HG03060 (cell line): ENCODE results near the gene CREBBP.

ENCODE experiments used
- ATAC-seq: cut with Tn5 transposase; IDR thresholded peaks from one replicate; pipeline ENCODE4 v1.9.1; 2021; ENCODE audit warnings: low read depth, moderate number of reproducible peaks; ENCODE audit not compliant: unreplicated experiment

Gene CREBBP

DNA sequence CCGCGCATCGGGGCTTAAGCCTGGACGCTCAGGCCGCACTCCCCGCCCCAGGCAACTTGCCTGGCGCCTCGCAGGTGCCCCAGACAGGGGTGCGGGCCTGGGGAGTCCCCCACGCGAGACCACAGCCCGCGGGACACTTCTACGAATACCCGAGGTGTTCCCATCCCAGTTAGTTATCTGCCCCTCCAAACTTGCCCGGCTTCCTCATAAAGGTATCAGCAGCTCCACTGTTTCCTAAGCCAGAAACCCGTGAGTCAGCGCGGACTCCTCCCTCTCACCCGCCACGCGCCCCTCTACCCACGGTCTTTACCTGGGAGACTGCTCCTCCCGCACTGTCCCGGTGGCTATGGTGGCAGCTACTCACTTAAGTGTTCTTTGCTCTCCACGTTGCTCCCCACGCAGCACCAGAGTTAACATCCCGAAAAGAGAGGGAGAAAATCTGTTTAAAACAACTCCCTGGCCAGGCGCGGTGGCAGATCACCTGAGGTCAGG is 1.0 kb upstream of the CREBBP start:
- ATAC-seq: no peak

DNA sequence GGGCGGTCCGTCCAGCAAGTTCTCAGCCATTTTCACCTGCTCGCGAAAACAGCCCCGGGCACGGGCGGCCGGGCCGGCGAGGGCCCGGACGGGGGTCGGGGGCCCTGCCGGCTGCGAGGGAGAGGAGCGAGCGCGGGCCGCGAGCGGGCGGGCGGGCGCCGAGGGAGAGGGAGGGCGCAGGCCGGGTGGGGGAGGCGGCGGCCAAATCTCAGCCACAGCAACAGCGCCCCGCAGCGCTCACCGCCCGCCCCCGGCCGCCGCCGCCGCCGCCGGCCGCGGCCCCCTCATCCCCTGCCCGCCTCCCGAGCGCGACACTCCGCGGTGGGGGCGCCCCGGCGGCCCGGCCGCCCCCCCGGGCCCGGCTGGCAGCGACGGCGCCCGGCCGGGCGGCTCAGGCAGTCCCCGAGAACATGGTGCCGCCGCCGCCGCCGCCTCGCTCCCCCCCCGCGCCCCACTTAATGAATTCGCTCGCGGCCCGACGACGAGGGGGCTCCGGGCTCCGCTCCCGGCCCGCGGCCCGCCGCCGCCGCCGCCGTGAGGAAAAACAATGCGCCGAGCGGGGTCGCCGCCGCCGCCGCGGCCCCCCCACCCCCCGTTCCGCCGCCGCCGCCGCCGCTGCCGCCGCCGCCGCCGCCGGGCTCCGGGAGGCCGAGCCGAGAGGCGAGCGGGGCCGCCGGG is 487 bp downstream of the CREBBP start:
- ATAC-seq: no peak

DNA sequence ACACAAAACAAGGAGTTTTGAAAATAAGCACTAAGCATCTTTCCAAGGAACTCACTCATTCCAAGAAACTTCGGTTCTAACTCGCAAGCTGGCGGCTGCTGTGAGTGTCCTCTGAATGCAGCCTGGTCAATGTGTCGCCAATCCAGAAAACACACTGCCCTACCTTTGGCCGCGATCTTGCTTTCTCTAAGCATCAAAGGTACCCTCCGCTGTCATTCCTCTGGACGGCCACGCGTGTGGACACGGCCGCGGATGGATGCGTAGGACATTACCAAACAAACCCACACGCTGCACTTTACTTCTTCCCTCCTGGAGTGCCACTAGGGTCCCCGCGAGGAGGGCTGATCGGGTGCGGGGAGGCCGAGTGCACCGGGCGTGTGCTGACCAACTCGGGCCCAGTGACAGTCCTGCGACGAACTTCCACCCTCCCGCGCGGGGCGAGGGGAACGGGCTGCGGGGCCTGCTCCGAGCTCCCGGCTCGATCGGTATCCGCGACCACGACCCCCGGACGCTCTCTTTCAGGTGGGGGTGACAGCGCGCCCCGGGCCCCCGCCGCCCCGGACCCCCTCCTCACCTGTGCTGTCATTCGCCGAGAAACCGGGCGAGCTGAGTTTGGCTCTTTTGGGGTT is 1.1 kb downstream of the CREBBP start:
- no peak for ATAC-seq

DNA sequence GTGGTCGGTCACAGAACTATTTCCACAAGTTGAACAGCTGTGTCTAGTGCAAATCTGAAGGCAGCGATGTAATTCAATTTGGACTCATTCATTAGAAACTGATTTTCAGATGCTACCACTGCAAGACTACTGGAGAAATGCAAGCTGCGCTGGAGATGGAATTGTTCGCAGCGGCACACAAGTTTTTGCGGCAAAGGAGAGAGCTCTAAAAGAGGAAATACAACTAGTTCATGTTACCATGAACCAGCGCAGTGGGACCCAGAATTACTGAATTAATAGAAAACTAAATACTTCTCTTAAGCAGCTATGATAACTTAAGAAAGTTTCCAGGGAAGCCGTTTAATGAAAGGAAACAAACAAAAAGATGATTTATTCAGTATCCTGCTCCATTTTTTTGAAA is 1.9 kb downstream of the CREBBP start:
- no peak for ATAC-seq

DNA sequence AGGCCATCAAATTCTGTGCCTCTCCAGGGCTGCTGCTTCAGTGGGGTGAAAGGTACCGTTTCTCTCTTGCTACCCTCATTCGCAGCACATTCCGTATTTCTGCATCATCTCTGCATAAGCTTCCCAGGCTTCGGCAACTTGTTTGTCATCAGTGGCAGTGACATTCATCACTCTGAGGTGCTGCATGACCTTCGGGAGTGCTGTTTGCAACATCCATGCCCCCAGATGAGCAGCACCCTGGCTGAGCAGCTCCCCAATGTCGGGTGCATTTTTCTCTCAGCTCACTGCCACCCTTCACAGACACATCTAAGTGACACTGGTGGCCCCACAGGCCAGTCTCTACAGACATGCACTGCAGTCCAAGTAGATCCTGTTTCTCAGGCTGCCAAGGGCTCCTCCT is 3.8 kb downstream of the CREBBP start:
- no peak for ATAC-seq

DNA sequence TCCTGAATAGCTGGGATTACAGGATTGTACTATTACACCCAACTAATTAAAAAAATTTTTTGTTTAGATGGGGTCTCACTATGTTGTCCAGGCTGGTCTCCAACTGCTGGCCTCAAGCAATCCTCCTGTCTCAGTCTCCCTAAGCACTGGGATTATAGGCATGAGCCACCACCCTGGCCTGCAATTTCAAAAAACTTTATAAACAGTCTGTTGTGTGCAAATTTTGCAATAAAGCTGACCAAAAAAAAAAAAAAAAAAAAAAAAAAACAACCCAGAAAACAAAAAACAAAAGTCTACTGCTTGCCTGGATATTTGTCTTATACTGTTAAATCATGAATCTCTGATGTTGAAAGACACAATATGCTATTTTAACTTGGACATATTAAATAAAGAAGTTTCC is 4.4 kb downstream of the CREBBP start:
- ATAC-seq: no peak

DNA sequence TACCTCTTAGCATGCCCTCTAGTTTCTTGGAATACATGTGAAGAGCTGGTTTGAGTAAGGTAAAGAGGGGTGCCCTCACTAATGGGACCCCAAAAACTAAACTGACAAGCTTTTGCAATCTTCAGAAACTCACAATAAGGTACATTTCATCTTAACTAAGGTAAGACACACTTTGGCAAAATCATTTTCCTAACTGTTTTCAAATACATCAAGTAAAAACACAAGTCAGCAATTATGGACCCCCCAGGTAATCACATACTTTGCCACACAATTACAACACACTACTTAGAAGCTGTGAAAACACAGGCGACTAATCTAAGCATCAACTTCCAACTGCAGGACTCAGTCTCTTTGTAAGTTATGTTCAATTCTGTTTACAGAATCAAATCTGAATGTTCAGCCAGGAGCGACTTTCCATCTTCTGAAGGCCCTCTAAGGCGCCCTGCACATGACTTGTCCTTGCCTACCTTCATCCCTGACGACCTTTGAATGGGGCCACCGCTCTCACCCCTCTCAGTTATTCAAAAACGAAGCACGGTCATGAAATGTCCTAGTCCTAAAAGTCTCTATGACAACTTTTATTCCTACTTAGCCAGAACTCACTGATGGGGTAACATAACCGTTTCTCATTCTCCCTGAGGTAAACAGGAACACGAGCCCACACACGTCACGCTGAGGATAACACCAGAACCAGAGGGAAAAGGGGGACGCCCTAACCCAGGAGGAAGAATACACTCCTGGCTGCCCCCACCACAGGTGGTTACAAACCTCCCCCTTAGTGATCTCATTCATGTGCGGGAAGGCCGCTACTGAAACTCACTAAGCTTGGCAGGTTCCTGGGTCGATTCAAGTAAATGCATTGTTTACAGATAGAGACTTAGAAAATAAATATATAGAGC is 5.5 kb downstream of the CREBBP start:
- no peak for ATAC-seq

DNA sequence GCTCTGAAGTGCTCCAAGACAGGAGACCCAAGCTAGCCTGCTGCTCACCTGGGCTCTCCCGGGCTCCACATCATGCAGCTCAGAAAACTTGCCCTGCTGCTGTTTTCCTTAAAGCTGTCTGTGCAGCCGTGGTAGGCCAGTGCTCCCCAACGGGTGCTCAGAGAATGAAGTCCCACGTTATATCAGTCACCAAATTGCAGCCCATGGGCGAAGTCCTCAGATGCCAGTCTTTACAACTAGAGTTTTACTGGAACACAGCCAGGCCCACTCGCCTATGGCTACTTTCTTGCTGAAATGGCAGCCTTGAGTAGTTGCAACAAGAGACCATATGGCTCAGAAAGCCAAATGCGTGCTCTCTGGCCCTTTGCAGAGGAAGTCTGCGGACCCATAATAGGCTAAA is 6.3 kb downstream of the CREBBP start:
- ATAC-seq: no peak

DNA sequence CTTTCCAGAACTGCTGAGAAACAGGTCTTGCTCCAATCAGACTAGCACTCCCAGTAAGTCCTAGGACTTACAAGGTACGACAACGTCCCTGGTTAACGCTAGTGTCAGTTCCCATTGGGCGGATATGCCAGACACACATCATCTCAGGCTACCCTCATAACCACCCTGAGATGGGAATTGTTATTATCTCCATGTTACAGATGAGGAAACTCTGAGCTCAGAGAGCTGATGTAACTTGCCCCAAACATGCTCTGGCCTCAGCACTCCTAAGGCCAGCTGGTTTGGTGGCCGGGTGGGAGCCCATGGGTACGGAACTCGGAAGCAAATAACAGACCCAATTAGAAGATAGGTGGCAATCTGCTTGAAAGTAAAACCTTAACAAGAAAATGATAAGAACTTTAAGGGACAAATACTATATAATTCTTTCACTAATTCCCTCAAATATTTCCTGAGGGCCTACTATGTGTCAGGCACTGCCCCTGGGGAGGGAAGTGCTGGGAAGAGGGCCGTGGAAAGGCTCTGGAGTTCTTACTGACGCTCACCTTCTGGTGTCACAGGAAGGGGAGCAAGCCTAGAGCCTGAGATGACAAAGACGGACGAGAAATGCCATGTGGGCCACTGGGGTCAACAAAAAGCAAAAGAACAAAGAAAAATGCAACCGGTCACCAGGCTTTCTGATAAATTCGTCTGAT is 6.9 kb downstream of the CREBBP start:
- no peak for ATAC-seq

DNA sequence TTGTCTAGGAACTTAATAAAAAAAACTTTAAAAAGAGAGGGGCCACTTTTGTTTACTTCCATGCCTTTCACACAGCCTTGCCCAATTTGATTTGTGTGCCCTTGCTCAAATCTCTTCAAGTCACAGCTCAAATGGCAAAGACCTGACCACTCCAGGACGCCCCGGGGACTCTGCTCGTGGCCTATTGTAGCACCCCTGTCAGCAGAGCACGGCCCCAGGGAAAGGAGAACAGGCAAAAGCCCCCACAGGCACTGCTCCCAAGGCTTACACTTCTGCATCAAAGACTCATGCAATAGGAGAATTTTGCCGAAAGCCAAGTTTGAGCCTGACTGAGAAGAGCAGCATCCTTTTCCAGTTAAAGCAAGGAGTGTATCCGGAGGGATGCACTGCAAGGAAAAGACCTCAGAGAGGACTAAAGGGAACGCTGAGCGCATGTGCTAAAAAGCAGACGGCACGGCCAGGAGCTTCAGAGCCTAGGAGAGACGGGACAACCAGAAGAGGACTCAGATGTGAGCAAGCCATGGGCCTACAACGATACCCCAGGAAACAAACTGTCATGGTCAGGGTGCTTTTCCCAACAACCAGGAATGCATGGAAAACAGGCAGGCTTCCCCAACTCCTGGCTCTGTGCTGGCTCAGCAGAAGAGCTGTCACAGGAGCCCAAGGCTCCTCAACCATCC is 8.2 kb downstream of the CREBBP start:
- no peak for ATAC-seq

DNA sequence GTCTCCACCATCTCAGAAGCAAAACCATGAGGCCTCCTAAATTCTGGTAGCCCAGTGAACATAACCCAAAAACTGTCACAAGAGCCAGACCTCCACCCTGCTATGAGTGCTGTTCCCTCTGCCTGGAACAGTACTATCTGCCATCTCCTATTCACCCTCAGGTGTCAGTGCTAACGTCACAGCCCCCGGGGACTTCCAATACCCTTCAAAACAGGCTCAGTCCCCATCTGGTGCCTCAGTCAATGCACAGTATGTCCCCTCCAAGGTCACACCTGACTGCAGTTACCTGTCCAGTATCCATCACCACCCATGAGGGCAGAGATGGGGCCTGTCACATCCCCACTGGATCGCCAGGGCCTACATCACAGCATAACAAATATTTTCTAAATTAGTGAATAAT is 11.5 kb downstream of the CREBBP start:
- ATAC-seq: no peak

DNA sequence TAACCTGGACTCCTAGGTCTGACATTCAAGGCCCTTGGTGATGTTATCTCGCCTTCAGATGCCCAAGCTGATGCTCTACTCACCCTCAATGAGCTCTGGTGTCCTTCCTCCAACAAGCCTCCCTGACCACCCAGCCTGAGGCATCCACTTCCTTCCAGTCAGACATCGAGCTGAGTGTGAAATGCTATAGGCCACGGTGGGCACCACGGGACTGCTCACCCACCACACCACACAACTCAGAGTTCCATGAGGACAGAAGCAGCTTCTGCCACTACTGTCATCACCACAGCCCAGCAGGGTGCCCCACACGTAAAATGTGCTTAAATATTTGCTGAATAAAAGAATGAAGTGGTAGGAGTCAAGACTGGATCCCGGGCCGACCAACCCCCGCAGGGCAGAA is 12.0 kb downstream of the CREBBP start:
- no peak for ATAC-seq

DNA sequence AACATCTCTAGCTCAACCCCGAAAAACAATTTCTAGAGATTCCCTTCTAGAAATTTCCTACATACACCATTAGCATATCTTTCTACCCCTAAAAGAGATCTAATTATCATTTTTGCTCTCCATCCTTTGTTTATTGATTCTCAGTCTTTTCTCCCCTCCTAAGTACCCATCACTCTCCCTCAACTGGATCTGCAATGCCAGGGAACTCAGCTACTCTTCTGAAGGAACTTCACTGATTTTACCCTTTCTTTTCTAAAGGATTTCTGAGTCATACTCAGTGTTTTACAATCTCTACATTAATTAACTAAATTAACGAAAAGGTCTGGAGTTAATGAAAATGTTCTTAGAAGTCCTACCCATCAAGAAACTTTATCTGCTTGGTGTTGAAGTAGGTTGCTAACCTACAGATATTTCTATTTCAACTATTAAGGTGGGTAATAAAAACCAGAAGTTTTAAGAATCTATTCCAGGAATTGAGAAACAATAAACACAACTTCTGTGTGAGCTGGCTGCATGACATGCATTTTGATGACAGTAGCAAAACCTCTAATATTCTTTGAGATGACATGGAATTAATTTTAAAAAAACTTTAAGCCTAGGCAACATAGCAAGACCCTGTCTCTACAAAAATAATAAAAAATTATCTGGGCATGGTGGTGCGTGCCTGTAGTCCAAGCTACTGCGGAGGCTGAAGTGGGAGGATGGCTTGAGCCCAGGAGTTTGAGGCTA is 13.6 kb downstream of the CREBBP start:
- ATAC-seq: no peak

DNA sequence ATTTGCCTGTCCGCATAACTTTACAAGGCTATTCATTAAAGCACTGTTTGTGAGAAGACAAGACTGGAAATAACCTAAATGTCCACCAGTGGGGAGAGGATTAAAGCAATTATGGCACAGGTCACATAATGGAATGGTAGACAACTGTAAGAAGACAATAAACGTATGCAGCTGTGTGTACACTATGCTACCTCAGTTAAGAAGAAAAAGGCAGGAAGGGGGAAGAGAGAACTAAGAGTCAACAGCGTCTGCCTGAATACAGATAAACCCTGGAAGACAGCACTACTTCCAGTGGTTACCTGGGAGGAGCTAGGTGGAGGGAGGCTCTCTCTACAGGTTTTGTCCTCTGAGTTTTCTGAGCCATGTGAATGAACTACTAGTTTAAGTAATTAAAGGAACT is 15.3 kb downstream of the CREBBP start:
- ATAC-seq: no peak

DNA sequence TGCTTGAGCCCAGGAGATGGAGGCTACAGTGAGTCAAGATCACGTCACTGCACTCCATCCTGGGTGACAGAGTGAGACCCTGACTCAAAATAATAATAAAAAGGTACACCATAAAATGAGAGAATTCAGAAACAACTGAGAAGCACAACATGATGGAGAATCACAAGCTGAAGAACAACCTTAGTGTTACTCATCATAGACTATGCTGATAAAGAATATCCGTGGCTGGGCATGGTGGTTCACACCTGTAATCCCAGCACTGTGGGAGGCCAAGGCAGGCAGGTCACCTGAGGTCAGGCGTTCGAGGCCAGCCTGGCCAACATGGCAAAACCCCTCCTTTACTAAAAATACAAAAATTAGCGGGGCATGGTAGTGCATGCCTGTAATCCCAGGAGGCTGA is 16.0 kb downstream of the CREBBP start:
- ATAC-seq: no peak

DNA sequence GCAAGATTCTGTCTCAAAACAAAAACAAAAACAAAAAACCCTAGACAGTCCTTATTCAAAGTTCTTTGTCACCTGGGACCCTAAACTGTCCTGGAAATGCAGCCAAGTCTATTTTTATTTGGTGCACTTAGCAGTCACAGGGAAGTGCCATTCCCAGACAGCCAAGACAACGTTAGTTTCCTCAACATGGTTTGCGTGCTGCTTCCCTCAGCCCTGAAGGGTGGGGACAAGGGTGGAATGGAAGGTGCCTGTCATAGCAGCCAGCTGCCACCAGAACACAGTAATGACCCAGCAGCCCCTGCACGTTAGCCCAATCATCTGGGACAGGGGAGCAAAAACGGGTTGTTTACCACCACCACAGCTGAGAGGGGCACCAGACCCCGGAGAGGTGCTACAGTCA is 16.9 kb downstream of the CREBBP start:
- ATAC-seq: no peak

DNA sequence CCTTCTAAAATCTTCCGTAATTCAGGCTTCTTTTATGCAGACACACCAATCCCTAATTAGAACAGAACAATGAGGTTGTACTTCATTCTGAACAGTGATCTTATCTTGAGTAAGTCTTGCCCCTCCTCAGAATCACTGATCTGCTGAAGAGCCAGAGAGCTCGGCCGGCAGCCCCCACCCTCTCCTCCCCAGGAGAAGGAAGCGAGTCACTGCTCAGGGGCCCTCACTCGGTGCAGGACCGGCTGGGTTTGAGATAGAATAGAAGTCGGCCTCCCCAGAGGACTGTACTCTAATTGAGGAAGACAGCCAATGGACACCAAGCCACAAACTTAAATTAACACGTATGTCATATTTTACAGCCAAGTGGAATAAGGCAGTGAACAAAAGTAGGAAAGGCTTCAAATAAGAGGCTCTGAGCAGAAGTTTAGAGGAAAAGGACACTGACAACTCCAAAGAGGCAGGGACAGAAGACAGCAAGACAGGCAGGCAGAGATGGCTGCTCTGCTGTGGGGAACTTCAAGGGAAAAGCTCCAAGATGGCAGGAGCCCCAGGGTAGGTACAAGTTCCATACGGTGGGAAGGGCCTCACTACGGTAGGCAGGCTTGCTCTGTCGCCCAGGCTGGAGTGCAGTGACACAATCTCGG is 18.6 kb downstream of the CREBBP start:
- ATAC-seq: no peak

DNA sequence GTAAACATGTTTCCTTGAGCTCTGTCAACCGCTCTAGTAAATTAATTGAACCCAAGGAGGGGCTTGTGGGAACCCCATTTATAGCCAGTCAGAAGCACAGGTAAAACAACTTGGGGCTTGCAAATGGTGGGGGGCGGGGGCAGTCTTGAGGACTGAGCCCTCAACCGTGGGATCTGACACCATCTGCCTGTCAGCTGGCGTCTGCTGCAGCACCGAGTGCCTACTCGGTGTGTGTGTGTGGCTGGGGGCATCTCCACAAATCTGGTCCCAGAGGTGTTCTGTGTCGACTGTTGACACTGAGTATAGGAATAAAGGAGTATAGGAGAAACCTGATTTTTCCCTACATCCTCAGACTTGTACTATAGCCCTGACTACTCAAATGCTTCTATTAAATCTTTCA is 20.6 kb downstream of the CREBBP start:
- no peak for ATAC-seq

DNA sequence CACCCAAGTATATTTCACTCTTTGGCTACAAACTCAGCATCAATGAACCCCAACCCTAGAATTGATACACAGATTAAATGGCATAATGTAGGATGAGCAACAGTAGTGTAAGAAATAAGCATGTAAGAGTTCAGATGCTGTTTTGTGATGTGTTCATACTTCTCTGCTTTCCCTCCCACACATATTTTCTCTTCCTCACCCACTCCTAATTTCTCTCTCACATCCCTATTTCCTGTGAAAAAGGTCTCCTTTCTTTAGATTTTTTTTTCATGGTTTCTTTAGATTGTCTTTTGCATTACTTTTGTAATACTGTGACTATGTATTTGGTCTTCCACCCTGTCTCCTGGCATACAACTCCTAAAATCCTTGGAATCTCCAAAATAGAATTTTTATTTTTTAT is 21.7 kb downstream of the CREBBP start:
- ATAC-seq: no peak
